ENCODE data around the gene LDLRAP1. TPM values are rescaled to one million over a fixed set of nuclear protein-coding genes. Genes with fewer than 3 reads are reported as not detected.

Gene LDLRAP1
- total RNA-seq, 4 donors from 2014 or later = 28.0 to 50.5 (median 40.7) TPM

DNA sequence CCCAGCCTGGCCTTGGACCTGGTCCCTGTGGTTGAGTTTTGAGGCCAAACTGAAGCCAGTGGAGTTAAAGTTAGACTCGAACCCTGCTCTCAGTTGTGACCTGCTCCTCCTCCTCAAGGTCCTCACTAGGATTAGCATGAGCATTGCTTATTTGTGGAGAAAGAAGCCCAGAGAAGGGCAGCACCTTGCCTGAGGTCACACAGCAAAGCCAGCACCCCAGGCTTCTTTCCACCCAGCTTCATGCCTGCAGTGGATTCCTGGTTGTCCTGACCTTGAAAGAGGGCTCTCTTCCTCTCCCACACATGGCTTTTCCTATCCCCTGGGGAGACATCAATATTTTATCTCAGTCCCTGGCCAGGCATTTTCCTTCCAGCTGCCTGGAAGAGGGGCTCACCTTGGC lies 2.8 kb downstream of the LDLRAP1 start:
- peaks cover 42% of the 10 kb centered on the region for H3K4me1 ChIP-seq
- TF ChIP-seq, protein P1, sequence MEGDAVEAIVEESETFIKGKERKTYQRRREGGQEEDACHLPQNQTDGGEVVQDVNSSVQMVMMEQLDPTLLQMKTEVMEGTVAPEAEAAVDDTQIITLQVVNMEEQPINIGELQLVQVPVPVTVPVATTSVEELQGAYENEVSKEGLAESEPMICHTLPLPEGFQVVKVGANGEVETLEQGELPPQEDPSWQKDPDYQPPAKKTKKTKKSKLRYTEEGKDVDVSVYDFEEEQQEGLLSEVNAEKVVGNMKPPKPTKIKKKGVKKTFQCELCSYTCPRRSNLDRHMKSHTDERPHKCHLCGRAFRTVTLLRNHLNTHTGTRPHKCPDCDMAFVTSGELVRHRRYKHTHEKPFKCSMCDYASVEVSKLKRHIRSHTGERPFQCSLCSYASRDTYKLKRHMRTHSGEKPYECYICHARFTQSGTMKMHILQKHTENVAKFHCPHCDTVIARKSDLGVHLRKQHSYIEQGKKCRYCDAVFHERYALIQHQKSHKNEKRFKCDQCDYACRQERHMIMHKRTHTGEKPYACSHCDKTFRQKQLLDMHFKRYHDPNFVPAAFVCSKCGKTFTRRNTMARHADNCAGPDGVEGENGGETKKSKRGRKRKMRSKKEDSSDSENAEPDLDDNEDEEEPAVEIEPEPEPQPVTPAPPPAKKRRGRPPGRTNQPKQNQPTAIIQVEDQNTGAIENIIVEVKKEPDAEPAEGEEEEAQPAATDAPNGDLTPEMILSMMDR (IDR thresholded peaks at IDR 0.05) = no peak
- TF ChIP-seq POLR2AphosphoS5 (IDR thresholded peaks at IDR 0.05) (no peak), EP300 (IDR thresholded peaks at IDR 0.05) (no peak), POLR2A (IDR thresholded peaks at IDR 0.05) (no peak)
- no peak for DNase-seq (ENCODE audit: low spot score in 2 of 2)
- 86% methylated on average over 1 of the region's 1 CpG for WGBS
- no peak overlapping the region for H3K27ac ChIP-seq
- no peaks in the 10 kb centered on the region for H3K9me3 ChIP-seq
- no peaks in the 10 kb centered on the region for H3K27me3 ChIP-seq
- no peak overlapping the region for H3K4me3 ChIP-seq
- H3K36me3 ChIP-seq = no peaks in the 10 kb centered on the region

DNA sequence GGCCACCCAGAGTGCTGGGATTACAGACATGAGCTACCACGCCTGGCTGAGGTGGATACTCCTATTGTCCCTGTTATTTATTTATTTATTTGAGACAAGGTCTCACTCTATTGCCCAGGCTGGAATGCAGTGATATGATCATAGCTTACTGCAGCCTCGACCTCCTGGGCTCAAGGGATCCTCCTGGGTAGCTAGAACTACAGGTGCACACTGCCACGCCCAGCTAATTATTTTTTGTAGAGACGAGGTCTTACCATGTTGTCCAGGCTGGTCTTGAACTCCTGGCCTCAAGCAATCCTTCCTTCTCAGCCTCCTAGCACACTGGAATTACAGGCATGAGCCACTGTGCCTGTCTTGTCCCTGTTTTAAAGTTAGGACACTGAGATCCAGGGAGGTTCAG lies 5.2 kb downstream of the LDLRAP1 start:
- peaks cover 46% of the 10 kb centered on the region for H3K4me1 ChIP-seq
- WGBS = 77% methylated on average over 4 of the region's 4 CpGs
- TF ChIP-seq, protein P1 (IDR thresholded peaks at IDR 0.05) = no peak
- TF ChIP-seq EP300 (IDR thresholded peaks at IDR 0.05) = no peak
- no peak for TF ChIP-seq POLR2AphosphoS5 (IDR thresholded peaks at IDR 0.05)
- no peak for TF ChIP-seq POLR2A (IDR thresholded peaks at IDR 0.05)
- H3K4me3 ChIP-seq = no peak overlapping the region
- no peak overlapping the region for H3K27ac ChIP-seq
- H3K9me3 ChIP-seq = no peaks in the 10 kb centered on the region
- DNase-seq (ENCODE audit: low spot score in 2 of 2) = no peak
- no peaks in the 10 kb centered on the region for H3K36me3 ChIP-seq
- no peaks in the 10 kb centered on the region for H3K27me3 ChIP-seq

DNA sequence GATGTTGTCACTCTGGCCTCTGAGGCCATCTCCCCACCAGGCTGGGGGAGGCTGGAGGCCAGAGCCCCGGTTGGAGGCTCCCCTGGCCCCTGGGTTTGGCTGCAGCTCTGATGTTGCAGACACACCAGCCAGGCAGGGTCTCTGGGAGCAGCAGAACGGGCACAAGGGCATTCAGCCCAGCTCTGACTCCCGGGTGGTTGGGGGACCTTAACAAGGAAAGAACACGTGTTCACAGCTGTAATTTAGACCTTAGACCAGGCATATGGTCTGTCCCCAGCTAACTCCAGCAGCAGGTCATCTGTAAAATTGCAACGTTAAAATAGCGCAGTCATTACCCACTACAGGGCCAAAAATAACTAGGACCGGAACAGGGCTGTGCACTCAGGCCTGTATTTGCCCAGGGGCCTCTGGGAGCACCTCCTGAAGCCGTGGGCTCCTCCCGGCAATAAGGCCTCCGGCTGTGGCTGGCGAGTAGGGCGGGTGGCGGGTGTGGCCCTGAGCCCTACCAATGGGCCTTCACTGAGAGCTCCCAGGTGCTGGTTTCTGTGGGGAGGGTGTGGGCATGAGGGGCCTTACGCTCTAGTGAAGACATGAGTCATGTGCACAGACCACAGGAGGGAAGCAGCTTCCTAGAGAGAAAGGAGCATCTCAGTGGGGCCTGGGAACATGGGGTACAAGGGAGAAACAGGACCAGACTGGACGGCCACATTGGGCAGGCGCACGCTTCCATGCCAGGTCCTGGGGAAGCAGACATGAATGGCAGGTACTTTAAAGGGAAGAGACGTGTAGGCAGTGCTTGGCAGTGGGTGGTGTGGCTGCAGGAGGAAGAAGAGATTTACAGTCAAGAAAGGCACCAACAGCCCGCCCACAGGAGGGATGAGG lies 6.1 kb downstream of the LDLRAP1 start:
- 41% methylated on average over 15 of the region's 19 CpGs for WGBS
- H3K4me1 ChIP-seq = peaks cover 44% of the 10 kb centered on the region
- no peak overlapping the region for H3K27ac ChIP-seq
- no peaks in the 10 kb centered on the region for H3K36me3 ChIP-seq
- no peak for DNase-seq (ENCODE audit: low spot score in 2 of 2)
- TF ChIP-seq, protein P1 (IDR thresholded peaks at IDR 0.05) = no peak
- TF ChIP-seq EP300 (IDR thresholded peaks at IDR 0.05) (no peak), POLR2AphosphoS5 (IDR thresholded peaks at IDR 0.05) (no peak), POLR2A (IDR thresholded peaks at IDR 0.05) (no peak)
- H3K27me3 ChIP-seq = no peaks in the 10 kb centered on the region
- H3K9me3 ChIP-seq = no peaks in the 10 kb centered on the region
- no peak overlapping the region for H3K4me3 ChIP-seq

DNA sequence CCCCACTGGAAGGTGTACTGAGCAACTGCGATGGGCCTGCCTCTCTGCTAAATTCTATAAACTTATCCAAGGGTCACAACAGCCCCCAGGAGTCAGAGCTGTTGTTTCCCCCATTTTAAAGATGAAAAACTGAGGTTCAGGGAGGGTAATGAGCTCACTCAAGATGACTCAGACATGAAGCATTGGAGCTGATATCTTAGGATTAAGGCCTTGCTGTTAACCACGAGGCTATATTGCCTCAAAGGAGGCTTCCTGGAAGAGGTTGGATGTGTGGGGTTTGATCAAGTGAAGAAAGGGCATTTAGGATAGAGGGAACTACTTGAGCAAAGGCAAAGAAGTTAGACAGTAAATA lies 6.7 kb downstream of the LDLRAP1 start:
- DNase-seq (ENCODE audit: low spot score in 2 of 2) = no peak
- no peaks in the 10 kb centered on the region for H3K36me3 ChIP-seq
- TF ChIP-seq POLR2A (IDR thresholded peaks at IDR 0.05) = no peak
- no peaks in the 10 kb centered on the region for H3K27me3 ChIP-seq
- H3K4me1 ChIP-seq = peaks cover 38% of the 10 kb centered on the region
- no peaks in the 10 kb centered on the region for H3K9me3 ChIP-seq
- H3K4me3 ChIP-seq = no peak overlapping the region
- 51% methylated on average over 2 of the region's 2 CpGs for WGBS
- no peak overlapping the region for H3K27ac ChIP-seq

DNA sequence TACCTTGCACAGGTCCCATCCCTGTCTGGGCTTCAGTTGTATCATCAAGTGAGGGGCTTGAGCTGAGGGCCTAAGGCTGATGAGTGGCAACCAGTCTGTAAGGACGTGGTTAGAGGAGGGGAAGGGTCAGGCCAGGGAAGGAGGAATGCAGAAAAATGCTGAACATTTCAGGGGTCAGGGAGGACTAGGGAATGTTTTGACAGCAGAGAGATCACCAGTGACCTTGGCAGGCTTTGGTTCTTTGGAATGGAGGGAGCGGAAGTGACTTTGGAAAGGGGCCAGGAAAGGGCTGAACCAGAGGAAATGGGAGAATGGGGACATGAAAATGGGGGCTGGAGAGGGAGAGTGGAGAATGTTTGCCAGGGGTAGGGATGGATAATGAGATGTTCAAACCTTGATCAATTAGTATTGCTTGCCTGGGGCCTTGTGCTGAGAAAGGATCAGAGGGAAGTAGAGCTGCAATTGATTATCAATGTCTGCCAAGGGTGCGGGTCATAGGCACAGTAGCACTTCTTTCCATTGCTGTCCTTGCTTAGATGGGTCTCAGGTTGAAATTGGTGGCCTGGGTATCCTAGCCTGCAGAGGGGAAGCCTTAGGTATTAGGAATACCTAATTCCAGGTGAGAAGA lies 7.4 kb downstream of the LDLRAP1 start:
- TF ChIP-seq EP300 (IDR thresholded peaks at IDR 0.05) = no peak
- TF ChIP-seq POLR2AphosphoS5 (IDR thresholded peaks at IDR 0.05) = no peak
- no peak for TF ChIP-seq POLR2A (IDR thresholded peaks at IDR 0.05)
- TF ChIP-seq, protein P1 (IDR thresholded peaks at IDR 0.05) = no peak
- H3K36me3 ChIP-seq = no peaks in the 10 kb centered on the region
- no peaks in the 10 kb centered on the region for H3K9me3 ChIP-seq
- H3K4me3 ChIP-seq = no peak overlapping the region
- 72% methylated on average over 3 of the region's 3 CpGs for WGBS
- no peak for DNase-seq (ENCODE audit: low spot score in 2 of 2)
- no peak overlapping the region for H3K27ac ChIP-seq
- peaks cover 35% of the 10 kb centered on the region for H3K4me1 ChIP-seq
- H3K27me3 ChIP-seq = no peaks in the 10 kb centered on the region

Measured in suprapubic skin (tissue), 4 donors.